Activated CD4-positive, alpha-beta T cell treated with anti-CD3 and anti-CD28 coated beads for 1 hour (primary cell): ENCODE results near the gene P2RY13.

Source experiments
- DNase-seq: peaks from one replicate; pipeline ENCODE4 v3.0.0-alpha.2; 2020

The P2RY13 gene

DNA sequence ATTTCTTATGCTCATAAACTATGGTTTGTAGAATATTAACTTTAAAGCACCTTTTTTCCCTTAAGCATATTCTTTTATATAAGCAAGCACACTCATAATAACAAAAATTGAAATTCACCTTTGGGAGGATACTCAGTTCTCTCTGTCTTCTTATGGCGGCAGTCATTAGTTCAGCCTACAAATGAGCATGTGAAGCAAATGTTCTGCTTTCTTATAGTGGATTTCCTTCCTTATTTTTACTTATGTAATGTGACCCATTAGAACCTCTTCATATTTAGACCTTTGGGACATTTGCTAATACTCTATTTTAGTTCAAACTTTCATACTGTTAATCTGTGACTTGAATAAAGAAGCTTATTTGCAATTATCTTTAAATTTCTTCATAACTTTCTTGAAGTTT is at the start of gene P2RY13:
Gene P2RY13 (minus strand): TSS at position 187 of the 400 bp plus-strand sequence. CDS start 21 bp downstream, at position 166.
- no peak for DNase-seq

DNA sequence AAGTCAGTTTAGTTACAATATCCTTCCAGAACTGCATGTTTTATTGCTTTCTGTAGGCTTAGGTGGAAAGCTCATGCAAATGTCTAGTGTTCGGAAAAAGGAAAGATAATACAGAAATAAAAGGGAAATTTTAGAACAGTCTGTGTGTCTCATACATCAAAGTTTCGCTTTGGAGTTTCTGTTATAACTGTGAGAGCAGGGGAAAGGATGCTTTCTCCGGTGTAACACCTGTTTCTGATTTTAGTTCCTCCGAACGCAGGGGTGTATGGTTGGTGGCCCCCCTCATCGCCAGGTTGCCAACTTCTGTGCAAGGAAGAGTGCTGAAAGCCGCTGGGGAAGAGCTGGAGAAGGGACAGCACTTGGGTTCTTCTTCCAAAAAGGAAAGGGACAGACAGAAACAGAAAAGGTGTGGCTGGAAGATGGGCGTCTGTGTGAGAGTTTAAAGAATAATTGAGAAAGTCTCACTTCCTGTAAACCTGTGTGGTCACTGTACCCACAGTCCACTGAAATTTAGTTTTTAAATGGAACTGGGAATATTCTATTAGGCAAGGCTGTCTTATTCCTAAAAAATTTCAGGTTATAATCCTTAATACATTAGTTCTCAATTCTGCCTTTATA is 48.5 kb upstream of the P2RY13 start:
- DNase-seq = no peak

DNA sequence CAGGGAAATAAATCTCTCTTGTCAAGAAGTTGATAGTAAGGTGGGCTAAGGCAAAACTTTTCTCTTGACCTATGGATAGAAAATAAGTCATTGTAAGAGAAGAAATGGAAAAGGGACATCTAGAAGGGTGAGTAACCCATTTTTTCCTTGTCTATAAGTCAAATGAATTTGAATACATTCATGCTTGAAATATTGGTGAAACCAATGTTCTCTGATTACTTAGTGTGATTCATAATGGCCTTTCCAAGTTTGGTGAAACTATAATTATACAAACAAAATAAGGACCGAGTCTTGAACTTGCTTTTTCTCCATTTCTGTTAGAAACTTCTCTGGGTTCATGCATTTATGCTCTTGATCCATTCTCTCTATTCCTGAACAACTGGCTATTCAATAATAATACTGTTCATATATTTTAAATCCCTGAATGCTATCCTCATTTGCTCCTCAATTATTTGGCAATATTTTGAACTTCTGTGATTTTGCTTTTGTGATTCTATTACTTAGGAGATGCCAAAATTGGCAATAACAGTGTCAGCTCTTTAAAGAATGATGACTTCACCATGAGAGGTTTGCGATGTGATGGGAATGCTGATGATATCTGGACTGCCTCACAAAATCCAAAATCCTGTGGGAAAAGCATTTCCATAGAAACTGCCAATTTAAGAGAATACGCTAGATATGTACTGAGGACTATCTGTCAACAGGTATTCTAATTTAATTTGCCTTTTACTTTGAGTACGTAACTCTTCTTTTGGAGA is 42.9 kb upstream of the P2RY13 start:
- DNase-seq = no peak

DNA sequence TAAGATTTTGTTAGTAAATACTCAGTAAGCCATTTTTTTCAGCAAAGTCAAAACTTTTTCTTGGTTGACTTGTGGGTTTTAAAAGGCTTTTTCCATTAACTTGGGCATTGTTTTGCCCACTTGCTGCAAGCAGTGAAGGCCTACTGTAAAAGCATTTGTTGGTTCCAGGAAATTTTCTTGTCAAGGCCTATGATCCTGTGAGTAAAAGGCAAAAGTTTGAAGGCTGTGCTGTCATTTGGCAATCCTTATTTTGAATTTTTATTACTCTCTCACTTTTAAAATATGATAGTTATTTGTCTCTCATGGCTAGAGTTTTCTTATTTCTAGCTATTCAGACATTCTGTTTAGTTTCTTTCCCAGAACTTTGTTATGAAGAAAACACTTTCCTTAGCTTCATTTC is 42.2 kb upstream of the P2RY13 start:
- no peak for DNase-seq

DNA sequence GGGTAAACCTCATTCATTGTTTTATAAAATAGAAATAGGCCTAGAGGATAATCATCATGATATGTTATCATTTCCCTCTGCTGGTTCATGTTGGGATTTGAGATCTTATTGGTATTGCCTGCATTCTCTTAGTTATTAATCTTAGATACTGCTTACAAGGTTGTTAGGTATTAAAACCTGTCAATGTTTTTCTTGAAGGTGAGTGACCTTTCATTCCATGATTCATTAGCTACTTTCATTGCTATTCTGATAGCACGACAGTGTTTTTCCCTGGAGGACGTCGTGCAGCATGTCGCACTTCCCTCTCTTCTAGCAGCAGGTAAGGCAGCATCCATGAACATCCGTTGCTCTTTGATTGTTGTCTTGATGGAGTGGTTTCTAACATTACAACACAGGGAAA is 38.1 kb upstream of the P2RY13 start:
- no peak for DNase-seq

DNA sequence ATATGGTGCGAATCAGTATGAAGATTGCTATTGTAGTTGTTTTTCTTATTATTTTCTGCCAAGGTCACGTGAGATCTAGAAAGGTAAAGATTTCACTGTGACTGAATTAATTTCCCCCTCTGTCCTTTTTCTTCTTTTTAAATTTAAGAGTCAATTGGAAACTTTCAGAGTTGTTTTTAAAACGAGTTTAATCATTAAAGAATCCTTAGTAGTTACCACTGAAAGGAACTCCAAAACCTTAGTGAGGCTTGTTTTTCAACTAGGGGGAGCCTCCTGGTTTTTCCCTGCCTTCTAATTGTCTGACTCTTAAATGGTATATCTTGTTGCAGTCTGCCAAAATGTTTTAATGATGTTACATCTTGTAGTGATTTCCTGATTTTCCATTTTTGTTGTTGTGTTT is 37.6 kb upstream of the P2RY13 start:
- no peak for DNase-seq

DNA sequence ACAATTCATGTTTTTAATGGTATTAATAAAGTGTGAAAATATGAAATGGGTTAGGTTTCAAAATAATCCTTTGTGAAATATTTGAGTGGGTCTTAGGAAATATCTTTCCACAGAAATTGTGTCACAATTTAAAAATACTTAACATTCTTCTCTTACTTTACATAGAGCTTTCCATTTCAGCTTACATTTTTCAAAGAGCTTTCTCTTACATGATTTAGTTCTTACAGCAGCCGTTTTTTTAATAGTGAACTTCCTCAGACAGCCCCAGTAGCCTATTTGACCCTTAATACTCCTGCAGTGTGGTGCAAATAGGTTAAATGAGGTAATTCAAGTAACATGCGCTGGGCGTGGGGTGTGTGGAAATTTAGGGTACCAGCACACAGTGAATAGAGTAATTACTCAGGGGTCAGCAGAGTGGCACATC is 33.4 kb upstream of the P2RY13 start:
- DNase-seq = no peak

DNA sequence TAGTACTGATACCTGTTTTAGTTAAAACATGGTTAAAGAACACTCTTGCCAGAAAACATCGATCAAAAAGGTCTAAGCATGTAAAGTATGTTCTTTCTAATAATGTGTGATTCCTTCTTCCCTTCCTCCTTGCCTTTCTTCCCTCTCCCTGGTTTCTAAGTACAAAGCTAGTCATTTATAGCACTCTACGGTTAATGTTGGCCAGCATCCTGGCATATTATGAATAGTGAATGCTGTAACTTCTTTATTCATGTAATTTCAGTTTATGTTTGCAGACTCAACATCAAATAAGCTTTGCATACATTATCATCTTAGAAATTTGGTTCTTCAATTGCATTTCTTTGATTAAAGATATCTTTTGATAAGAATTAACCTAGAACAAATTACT is 28.1 kb upstream of the P2RY13 start:
- DNase-seq = no peak

DNA sequence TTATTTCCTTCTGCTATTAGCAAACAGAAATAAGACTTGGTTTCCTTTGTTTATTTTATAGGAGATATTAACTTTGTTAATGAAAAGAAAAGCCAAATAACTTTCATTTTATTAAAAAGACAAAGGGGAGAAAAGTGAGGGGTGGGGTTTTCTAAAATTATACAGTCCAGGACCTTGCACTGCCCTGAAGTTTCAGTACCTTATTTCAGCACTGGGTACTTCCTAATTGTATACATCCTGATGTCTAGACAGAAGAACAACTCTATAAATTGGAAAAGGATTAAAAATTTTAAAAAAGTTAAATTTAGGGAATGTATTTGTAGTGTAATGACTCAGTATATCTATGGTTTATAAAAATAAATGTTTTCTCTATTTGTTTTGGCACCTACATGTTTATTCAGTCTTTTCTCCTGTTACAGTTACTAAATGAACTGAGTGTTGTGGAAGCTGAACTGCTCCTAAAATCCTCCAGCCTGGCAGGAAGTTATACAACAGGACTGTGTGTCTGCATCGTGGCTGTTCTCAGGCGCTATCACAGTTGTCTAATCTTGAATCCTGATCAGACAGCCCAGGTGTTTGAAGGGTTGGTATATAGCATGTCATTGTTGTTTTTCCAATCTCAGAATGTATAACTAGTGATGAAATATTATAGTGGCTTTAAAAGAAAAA is 27.6 kb upstream of the P2RY13 start:
- DNase-seq = no peak

DNA sequence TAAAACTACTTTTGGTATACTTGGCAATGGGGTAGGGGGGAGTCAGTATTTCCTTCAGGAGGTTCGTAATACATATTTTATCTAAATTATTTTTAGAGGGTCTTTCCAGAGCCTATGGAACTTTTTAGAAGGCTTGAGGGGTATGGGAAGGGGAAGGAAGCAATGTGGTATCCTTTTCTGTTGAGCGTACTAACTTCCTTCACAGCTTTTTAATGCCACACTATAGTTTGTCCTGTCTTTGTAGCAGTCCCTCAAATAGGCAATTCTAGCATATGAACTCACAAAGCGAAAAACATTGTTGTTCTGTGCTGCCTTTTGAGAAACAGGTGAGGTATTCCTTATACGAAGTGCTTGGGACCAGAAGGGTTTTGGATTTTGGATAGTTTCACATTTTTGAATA is 22.3 kb upstream of the P2RY13 start:
- DNase-seq = no peak

DNA sequence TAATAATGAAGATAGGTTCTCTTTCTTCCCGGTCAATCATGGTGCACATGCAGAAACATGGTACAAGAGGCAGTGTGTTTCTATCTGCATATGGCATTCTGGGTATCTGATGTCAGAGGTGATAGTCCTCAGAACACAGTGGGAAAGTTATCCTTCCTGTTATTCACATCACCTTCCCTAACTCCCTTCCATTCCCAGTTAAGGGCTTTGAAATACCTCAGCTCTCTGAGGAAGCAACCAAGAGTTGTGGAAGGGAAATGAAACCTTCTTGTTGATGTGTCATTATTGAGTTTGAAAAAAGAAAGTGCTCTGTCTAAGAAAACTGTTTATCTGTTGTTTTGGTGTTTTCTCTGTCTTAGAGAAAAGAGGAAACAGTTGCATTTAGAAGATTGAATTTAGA is 21.9 kb upstream of the P2RY13 start:
- DNase-seq = no peak

DNA sequence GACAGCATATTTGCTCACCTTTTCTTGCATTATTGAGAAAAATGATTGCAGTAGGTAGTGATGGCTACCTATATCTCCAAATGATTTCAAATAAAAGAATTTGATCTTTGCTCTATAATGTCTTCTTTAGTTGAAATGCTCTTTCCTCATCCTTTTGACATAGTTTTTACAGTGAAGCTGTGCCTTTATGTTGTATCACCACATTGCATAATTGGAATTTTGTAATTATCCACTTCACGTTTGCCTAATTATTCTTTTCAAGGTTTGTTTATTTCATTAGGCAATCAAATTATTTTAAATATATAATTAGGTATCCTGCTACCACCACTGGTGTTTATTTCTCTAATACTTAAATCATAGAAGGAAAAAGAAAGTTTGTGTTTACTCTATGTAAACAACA is 21.3 kb upstream of the P2RY13 start:
- DNase-seq = no peak

DNA sequence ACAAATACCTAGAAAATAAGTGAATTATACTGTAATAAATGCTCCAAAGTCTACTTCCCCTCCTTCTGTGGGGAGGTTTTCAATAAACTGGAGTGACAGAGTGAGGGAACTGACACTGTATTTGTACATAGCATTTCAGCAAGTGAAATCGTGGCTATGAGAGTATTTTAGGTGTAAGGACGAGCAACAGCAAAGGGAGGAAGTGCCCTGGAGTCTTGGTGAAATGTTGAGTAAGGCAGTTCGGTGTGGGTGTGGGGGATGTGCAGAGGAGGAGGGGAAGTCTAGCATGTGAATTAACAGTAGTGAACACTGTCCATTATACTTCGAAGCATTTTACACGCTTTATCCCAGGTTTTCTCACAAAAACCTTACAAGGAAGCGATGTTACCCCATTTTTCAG is 18.1 kb upstream of the P2RY13 start:
- DNase-seq = no peak

DNA sequence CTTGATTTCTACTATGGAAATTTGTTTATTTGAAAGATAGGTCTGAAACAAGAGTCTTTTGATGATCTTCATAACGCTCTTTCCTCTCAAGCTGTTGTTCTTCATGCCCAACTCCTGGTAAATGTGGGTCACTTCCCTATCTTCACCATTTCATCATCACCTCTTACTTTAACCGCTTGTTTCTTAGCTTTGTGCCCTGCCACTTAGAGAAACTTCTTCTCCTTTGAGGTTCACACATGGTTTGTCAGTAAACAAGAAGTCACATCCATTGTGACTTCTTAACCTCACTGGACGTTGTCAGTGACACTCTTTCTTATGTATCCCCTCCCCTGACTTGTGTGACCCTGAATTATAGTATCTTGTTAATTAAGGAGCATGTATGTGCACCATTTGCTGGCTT is 16.9 kb upstream of the P2RY13 start:
- no peak for DNase-seq

DNA sequence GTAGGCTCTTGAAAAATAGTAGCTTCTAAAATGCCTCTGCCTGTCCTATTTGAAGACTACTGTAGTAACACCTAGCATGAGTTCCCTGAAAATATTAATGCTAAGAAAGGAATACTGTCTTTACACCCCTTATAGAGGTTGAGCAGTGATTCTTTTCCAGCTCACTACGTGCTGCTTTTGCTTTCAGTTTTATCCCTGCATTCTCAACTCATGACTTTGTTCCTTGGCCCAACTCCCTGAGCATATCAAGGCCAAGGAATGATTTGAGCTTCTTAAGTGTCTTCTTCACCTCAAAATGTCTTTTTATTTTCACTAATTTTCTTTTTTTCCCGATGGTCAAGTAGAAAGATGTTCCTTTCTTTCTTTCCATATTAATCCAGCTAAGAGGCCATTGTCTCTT is 16.5 kb upstream of the P2RY13 start:
- DNase-seq = no peak

DNA sequence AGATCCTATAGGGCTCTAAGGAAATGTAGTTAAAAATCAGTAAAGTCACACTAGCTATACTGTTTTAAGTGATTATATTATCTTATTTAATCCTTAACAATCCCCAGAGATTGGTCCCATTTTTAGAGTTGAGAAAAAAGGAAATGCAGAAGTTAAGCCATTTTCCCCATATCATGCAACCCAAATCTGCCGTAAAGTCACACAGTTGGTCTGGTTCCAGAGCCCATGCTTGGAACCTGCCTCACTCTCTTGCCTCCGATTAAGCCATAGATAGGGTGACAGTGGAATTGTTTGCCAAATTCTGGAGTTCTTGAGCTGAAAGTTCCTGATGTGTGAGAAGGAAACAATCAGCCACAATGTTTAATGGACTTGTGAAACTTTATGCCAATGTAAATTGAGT is 2.3 kb upstream of the P2RY13 start:
- DNase-seq = no peak

DNA sequence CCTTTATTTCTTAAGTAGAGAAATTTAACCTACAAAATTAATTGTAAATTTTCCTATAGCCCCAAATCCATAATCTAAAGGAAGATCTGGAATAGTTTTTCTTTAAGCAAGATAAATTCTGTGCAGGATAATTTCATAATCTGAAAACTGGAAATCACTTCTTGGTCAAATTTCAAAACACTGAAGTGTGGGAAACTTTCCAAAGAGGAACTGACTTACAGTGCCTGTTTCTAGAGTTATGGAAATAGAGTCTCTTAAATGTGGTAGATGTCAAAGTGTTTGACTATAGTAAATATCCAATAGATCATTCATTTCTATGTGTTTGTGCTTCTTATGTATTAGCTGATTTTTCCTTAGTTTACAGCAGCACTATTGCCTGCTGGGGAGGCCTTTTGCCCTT is 1.6 kb upstream of the P2RY13 start:
- no peak for DNase-seq

DNA sequence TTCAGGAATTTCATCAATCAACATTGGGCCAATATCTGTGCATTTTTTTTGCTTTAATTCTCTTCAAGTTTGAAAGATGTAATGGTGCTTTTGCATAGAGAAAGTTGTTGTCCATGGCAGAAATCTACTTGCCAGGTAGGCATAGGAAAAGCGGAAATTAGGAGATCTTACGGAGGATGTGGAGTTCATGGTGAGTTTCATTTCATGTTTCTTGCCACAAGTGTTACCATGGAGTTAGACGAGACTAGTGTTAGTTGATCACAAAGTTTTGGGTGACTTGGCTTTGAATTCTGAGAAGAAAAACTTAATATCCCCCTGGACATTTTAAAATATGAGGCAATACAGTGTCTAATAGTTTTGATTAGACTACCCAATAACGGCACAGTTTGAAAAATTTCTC is 1.0 kb upstream of the P2RY13 start:
- DNase-seq = no peak

DNA sequence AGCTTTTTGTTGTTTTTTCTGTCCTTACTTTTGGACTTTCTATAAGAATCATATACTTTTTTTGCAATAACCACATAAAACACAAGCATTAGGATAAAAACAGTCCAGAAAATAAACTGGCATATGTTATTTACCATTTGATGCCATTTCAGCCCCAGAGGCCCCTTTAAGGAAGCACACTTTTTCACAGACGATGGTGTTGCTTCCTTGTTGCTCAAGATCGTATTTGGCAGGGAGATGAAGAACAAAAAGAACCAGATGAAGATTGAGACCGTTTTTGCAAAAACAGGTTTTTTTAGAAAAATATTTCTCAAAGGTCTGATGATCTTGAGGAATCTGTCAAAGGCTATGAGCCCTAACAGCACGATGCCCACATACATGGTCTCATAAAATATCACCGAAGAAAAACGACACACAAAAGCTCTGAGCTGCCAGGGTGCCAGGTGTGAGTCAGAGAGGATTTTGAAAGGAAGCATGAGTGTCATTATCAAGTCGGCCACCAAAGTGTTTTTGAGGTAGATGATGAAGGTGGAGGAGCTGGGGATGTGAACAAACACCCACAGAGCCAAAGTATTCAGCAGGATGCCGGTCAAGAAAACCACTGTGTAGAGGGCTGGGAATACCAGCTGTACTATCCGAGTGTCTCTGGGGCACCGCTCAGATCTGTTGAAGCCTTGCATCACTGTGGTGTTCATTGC is 902 bp downstream of the P2RY13 start:
- no peak for DNase-seq

DNA sequence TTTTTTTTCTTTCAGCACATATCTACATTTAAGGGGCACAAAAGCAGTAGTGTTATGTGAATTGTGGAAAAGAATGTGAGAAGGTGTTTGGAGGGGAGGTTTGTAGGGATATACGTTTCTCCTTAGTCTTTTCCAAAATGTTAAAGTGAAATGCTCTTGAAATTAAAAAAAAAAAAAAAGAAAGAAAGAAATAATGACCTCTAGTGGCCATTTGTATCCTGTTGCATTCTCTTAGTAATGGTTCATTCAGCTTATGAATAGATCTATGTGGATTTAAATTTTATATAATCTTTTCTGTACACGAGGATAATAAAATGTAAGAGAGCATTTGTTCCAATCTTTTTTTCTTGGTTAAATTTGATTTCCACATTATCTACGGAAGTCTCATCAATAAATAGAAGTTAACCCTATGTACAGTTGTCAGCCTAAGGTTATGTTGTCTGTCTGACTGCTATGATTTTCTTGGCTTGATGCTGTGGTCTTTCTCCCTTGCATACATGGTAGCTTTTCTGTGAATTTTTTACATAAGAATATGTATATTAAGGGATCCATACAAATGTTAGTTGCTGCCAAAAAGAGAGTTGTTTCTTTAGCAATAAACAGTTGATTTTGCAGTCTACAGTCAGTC is 1.7 kb downstream of the P2RY13 start:
- DNase-seq = no peak

DNA sequence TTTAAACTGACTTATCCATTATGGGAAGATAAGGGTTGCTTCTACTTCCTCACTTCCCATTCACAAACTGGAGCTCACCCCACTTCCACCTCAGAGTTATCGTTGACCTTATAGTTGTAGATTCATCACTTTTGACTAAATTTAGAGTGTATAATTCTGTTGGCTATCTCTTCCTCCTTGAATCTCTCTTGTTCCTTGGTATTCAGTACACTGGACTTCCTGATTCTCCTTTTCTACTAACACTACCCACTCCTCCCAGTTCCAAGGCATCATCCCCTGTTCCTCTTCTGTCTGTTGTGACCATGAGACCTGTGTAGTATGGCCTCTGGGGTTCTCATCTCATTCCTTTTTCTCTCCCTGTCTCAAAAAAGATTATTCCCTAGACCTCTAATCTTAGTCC is 6.8 kb downstream of the P2RY13 start:
- no peak for DNase-seq

DNA sequence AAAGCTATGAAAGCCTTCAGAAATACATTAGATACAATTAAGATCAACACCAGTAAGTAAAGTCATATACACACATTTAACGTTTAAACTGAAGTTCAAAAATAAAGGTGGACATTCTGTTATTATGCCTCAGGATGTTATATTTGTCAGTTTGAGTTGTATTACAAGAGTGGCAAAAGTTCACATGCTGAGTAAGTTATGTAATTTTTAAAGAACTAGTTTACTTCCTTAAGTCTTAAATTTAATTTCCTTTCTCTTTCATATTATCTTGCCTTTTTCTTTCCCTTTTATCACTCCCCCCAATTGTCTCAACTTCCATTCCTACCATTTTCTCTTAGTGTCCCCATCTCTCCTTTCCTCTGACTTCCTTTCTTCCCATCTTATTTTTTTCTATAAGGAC is 7.8 kb downstream of the P2RY13 start:
- DNase-seq = no peak

DNA sequence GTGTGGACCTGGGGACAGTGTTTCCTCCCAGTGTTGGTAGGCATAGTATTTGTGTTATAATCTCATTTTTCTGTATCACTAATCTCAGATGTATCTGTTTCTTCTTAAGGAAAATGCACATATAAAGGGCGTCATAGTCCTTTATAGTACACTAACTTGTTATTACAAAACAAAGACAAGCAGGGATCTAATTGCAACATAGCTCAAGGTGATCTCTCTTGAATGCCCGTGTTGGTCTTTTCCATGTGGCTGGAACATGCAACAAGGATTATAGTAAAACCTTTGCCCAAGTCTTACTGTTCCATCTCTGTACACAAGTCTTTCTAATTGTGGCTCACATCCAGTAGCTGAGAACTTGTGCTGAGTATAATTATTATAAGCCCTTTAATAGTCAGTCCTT is 9.2 kb downstream of the P2RY13 start:
- no peak for DNase-seq
